Rectal smooth muscle tissue (tissue), 1 donor: ENCODE measurements around the gene TSPAN11.

Experiments used
- H3K27ac ChIP-seq: one replicate; pipeline ENCODE4 v1.7.0; 2013; ENCODE audit warnings: low read depth, low read length, inconsistent platforms
- H3K27me3 ChIP-seq: one replicate; pipeline ENCODE4 v1.7.0; 2013; ENCODE audit warnings: low read length; ENCODE audit not compliant: control insufficient read depth, insufficient read depth
- H3K36me3 ChIP-seq: one replicate; pipeline ENCODE4 v1.7.0; 2013; ENCODE audit warnings: low read length; ENCODE audit not compliant: control insufficient read depth, insufficient read depth
- H3K4me1 ChIP-seq: one replicate; pipeline ENCODE4 v1.7.0; 2013; ENCODE audit warnings: low read length; ENCODE audit not compliant: control insufficient read depth, insufficient read depth
- H3K4me3 ChIP-seq: one replicate; pipeline ENCODE4 v1.7.0; 2013; ENCODE audit warnings: low read length
- H3K9ac ChIP-seq: one replicate; pipeline ENCODE4 v1.7.0; 2013; ENCODE audit warnings: low read length

TSPAN11 gene

GRCh38 chr12:30945443-30946164, 19.1 kb downstream of the TSPAN11 start:
- H3K27ac ChIP-seq, result peak overlapping the region; percentile 65
- no peaks in the 10 kb centered on the region for H3K4me1 ChIP-seq
- H3K36me3 ChIP-seq, result no peaks in the 10 kb centered on the region
- H3K4me3 ChIP-seq, result no peak overlapping the region
- H3K9ac ChIP-seq, result no peak overlapping the region
- no peaks in the 10 kb centered on the region for H3K27me3 ChIP-seq

DNA sequence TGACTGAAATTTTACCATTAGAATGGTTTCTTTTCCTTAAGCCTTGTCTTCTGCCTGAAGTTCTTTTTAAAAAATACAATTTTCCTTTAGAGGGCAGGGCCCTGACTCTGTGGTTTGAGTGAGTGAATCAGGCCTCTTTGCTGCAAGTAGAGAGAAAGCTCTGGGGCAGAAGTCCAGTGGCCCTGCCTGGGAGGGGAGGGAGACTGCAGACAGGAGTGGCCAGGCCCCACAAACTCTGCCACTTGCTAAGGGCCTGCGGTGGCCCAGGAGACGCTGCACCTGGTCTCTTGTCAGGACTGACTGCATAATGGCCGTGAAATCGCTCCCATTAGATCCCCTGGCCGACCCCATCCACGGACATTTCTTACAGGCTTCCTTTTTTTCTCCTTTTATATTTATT, 25.5 kb downstream of the TSPAN11 start:
- Histone ChIP-seq H3K9ac (no peak overlapping the region), H3K36me3 (no peaks in the 10 kb centered on the region), H3K4me1 (peaks cover 11% of the 10 kb centered on the region), H3K27me3 (no peaks in the 10 kb centered on the region), H3K27ac (no peak overlapping the region), H3K4me3 (no peak overlapping the region)

- Histone ChIP-seq H3K36me3 (no peaks in the 10 kb centered on the region), H3K4me1 (peaks cover 13% of the 10 kb centered on the region), H3K27ac (peak overlapping the region; percentile 4), H3K4me3 (no peak overlapping the region), H3K9ac (no peak overlapping the region), H3K27me3 (no peaks in the 10 kb centered on the region)
Observed at GRCh38 chr12:30953257-30953656, 26.7 kb downstream of the TSPAN11 start.

- Histone ChIP-seq H3K9ac (no peak overlapping the region), H3K36me3 (no peaks in the 10 kb centered on the region), H3K4me3 (no peak overlapping the region), H3K27ac (peak overlapping the region; percentile 4), H3K27me3 (no peaks in the 10 kb centered on the region), H3K4me1 (peaks cover 14% of the 10 kb centered on the region)
Observed at GRCh38 chr12:30953951-30954751, 27.6 kb downstream of the TSPAN11 start.

GRCh38 chr12:30955214-30955613, 28.7 kb downstream of the TSPAN11 start:
- Histone ChIP-seq H3K4me3 (no peak overlapping the region), H3K27me3 (no peaks in the 10 kb centered on the region), H3K9ac (no peak overlapping the region), H3K36me3 (no peaks in the 10 kb centered on the region), H3K27ac (no peak overlapping the region), H3K4me1 (peaks cover 14% of the 10 kb centered on the region)

- no peak overlapping the region for H3K9ac ChIP-seq
- H3K4me1 ChIP-seq, result peaks cover 6% of the 10 kb centered on the region
- H3K4me3 ChIP-seq, result no peak overlapping the region
- no peaks in the 10 kb centered on the region for H3K27me3 ChIP-seq
- no peak overlapping the region for H3K27ac ChIP-seq
- H3K36me3 ChIP-seq, result no peaks in the 10 kb centered on the region
Observed at GRCh38 chr12:30959110-30959710, 32.7 kb downstream of the TSPAN11 start.

GRCh38 chr12:30959778-30960177, 33.2 kb downstream of the TSPAN11 start:
- Histone ChIP-seq H3K9ac (no peak overlapping the region), H3K4me1 (peaks cover 5% of the 10 kb centered on the region), H3K27me3 (no peaks in the 10 kb centered on the region), H3K4me3 (no peak overlapping the region), H3K36me3 (no peaks in the 10 kb centered on the region), H3K27ac (no peak overlapping the region)

- Histone ChIP-seq H3K27me3 (no peaks in the 10 kb centered on the region), H3K36me3 (no peaks in the 10 kb centered on the region), H3K9ac (no peak overlapping the region), H3K4me1 (peaks cover 3% of the 10 kb centered on the region), H3K4me3 (no peak overlapping the region), H3K27ac (no peak overlapping the region)
Observed at GRCh38 chr12:30961030-30961429, 34.5 kb downstream of the TSPAN11 start.

DNA sequence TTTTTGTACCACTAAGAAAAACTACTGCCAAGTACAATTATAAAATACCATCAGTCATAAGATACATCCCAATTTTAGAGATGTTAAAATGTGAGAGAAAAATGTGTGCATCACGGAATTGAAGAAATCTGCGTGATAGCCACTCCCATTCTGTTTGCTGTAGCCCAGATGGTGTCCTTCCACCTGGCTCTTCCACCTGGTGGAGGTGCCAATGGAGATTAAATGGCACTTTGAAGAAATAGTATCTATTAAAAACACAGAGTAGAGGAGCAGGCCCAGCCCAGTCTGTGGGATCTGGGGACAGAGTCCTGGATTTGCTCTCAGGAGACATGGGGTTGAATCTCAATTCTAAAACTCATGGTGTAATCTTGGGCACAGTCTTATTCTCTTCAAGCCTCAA, 35.5 kb downstream of the TSPAN11 start:
- Histone ChIP-seq H3K4me3 (no peak overlapping the region), H3K27me3 (no peaks in the 10 kb centered on the region), H3K27ac (no peak overlapping the region), H3K4me1 (peaks cover 3% of the 10 kb centered on the region), H3K9ac (no peak overlapping the region), H3K36me3 (no peaks in the 10 kb centered on the region)

GRCh38 chr12:30963709-30964564, 37.4 kb downstream of the TSPAN11 start:
- Histone ChIP-seq H3K9ac (no peak overlapping the region), H3K36me3 (no peaks in the 10 kb centered on the region), H3K27me3 (no peaks in the 10 kb centered on the region), H3K4me1 (no peaks in the 10 kb centered on the region), H3K4me3 (no peak overlapping the region), H3K27ac (no peak overlapping the region)

GRCh38 chr12:30964896-30965612, 38.5 kb downstream of the TSPAN11 start:
- Histone ChIP-seq H3K4me3 (no peak overlapping the region), H3K36me3 (no peaks in the 10 kb centered on the region), H3K27me3 (no peaks in the 10 kb centered on the region), H3K9ac (no peak overlapping the region), H3K4me1 (no peaks in the 10 kb centered on the region), H3K27ac (no peak overlapping the region)
